ENCODE measurements around the gene PTPN3. TPM values are rescaled to one million over a fixed set of nuclear protein-coding genes. Genes with fewer than 3 reads are reported as not detected.

PTPN3 gene
- polyA plus RNA-seq, 3 donors: not detected

DNA sequence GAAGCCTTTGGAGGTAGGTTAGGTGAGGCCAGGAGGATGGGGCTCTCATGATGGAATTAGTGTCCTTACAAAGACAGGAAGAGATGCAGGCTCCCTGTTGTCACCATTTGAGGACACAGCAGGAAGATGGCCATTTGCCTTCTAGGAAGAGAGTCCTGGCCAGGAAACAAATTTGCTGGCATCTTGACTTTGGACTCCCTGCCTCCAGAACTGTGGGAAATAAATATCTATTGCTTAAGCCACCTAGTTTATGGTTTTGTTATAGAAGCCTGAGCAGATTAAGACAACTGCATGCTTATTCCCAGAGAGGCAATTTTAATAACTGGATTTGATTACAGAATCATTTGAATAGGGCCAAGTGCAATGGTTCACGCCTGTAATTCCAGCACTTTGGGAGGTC lies 126.7 kb downstream of the PTPN3 start:
- H3K79me2 ChIP-seq (ENCODE audit: insufficient read depth, low read length): no peaks in the 10 kb centered on the region
- H2AFZ ChIP-seq (ENCODE audit: insufficient read depth, low read depth, low read length, poor library complexity, severe bottlenecking): no peak overlapping the region
- H3K9me3 ChIP-seq (replicated peaks in 1 of 2; ENCODE audit: control insufficient read depth in 1 of 2, insufficient read depth in 1 of 2, low read length in 2 of 2): no peaks in the 10 kb centered on the region
- H3K36me3 ChIP-seq (replicated peaks in 1 of 2; ENCODE audit: control insufficient read depth in 1 of 2, insufficient read depth in 2 of 2, low read length in 2 of 2): no peaks in the 10 kb centered on the region
- peaks cover 3 to 11% (median 6%) of the 10 kb centered on the region in 3 donors for H3K27me3 Mint-ChIP-seq (ENCODE audit: low read depth in 3 of 3)
- intact Hi-C loops (cut with micrococcal nuclease): no loop called here
- H3K27ac Mint-ChIP-seq: no peak overlapping the region
- no peak overlapping the region for H3K27ac ChIP-seq (ENCODE audit: low read depth in 1 of 2, low read length in 2 of 2)
- H3K4me3 ChIP-seq (replicated peaks in 1 of 3; ENCODE audit: low read depth in 2 of 3, low read length in 3 of 3): no peak overlapping the region
- no peaks in the 10 kb centered on the region for H3K4me1 Mint-ChIP-seq
- no peak overlapping the region for H3K4me3 Mint-ChIP-seq
- H3K4me2 ChIP-seq (replicated peaks; ENCODE audit: extremely low read depth, low read length, poor library complexity, severe bottlenecking): no peak overlapping the region
- H3K4me1 ChIP-seq (ENCODE audit: control insufficient read depth in 1 of 2, insufficient read depth in 2 of 2, low read length in 2 of 2): no peaks in the 10 kb centered on the region
- no peak overlapping the region for H3K9ac ChIP-seq (ENCODE audit: insufficient read depth, low read length, poor library complexity, severe bottlenecking)
- DNase-seq: no peak
- H3K27me3 ChIP-seq (ENCODE audit: control insufficient read depth in 2 of 2, insufficient read depth in 2 of 2, low read length in 2 of 2): no peaks in the 10 kb centered on the region
- no peaks in the 10 kb centered on the region for H4K20me1 ChIP-seq (ENCODE audit: insufficient read depth, low read length)
- peaks cover 0 to 10% (median 7%) of the 10 kb centered on the region in 7 donors for H3K9me3 Mint-ChIP-seq
- 100% methylated on average over 1 of the region's 1 CpG for WGBS (ENCODE audit: insufficient coverage)
- no peak for TF ChIP-seq CTCF (IDR thresholded peaks at IDR 0.05)
- no peaks in the 10 kb centered on the region for H3K36me3 Mint-ChIP-seq

DNA sequence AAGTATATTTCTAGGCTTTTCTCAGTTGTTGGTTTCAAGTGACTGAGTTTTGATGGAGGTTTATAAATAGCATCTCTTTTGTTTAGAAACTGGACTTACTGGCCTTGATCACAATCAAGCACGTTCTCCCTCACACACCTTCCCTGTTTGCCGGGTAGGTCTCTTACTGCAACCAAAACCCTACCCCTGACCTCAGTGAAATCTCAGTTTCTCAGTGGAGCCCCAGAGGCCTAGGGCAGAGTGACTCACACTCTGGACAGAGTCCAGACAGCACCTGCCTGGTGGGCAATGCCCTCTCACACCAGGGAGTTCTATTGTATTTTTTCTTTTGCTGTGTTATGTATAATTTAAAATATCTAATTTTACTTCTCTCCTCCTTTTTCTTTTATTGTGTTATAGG lies 128.8 kb downstream of the PTPN3 start:
- peaks cover 0 to 11% (median 7%) of the 10 kb centered on the region in 7 donors for H3K9me3 Mint-ChIP-seq
- H3K4me3 ChIP-seq (replicated peaks in 1 of 3; ENCODE audit: low read depth in 2 of 3, low read length in 3 of 3): no peak overlapping the region
- no peaks in the 10 kb centered on the region for H4K20me1 ChIP-seq (ENCODE audit: insufficient read depth, low read length)
- H3K27ac Mint-ChIP-seq: no peak overlapping the region
- no peak overlapping the region for H2AFZ ChIP-seq (ENCODE audit: insufficient read depth, low read depth, low read length, poor library complexity, severe bottlenecking)
- no peak overlapping the region for H3K9ac ChIP-seq (ENCODE audit: insufficient read depth, low read length, poor library complexity, severe bottlenecking)
- no peaks in the 10 kb centered on the region for H3K4me1 Mint-ChIP-seq
- no peaks in the 10 kb centered on the region for H3K36me3 Mint-ChIP-seq
- H3K36me3 ChIP-seq (replicated peaks in 1 of 2; ENCODE audit: control insufficient read depth in 1 of 2, insufficient read depth in 2 of 2, low read length in 2 of 2): no peaks in the 10 kb centered on the region
- H3K27me3 ChIP-seq (ENCODE audit: control insufficient read depth in 2 of 2, insufficient read depth in 2 of 2, low read length in 2 of 2): no peaks in the 10 kb centered on the region
- no peaks in the 10 kb centered on the region for H3K9me3 ChIP-seq (replicated peaks in 1 of 2; ENCODE audit: control insufficient read depth in 1 of 2, insufficient read depth in 1 of 2, low read length in 2 of 2)
- no peak for TF ChIP-seq CTCF (IDR thresholded peaks at IDR 0.05)
- H3K4me2 ChIP-seq (replicated peaks; ENCODE audit: extremely low read depth, low read length, poor library complexity, severe bottlenecking): no peak overlapping the region
- H3K27me3 Mint-ChIP-seq (ENCODE audit: low read depth in 3 of 3): peaks cover 2 to 14% (median 13%) of the 10 kb centered on the region in 3 donors
- H3K79me2 ChIP-seq (ENCODE audit: insufficient read depth, low read length): no peaks in the 10 kb centered on the region
- no peak for DNase-seq
- 100% methylated on average over 1 of the region's 2 CpGs for WGBS (ENCODE audit: insufficient coverage)
- intact Hi-C loops (cut with micrococcal nuclease): no loop called here
- H3K4me1 ChIP-seq (ENCODE audit: control insufficient read depth in 1 of 2, insufficient read depth in 2 of 2, low read length in 2 of 2): no peaks in the 10 kb centered on the region
- no peak overlapping the region for H3K27ac ChIP-seq (ENCODE audit: low read depth in 1 of 2, low read length in 2 of 2)
- H3K4me3 Mint-ChIP-seq: peak overlapping the region in 1 of 2 donors; percentile 25

Measured in CD14-positive monocyte (primary cell).